Measurements from ENCODE around the gene MLST8.
"Not testable (repeated sequence)": the region's sequence is repeated elsewhere in the genome, so short reads cannot be mapped to it uniquely, and the experiment has no call there.

The MLST8 gene

DNA sequence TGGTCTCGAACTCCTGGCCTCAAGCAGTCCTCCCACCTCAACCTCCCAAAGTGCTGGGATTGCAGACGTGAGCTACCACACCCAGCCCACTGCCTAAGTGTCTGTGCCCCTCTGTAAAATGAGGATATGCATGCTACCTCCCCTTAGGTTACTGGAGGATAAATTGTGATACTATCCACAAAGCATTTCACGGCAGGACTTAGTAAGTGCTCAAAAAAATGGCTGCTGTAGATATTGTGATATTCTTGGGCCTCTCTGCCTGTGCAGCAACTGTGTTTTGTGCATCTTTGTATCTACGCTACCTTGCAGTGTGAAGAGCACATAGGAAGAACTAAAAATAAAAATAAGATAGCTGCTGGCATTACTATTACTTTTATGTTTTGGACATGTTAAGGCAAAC, 7.0 kb upstream of the MLST8 start:
- Histone ChIP-seq H3K36me3 (ENCODE audit: control insufficient read depth in 1 of 2, insufficient read depth in 2 of 2, low read length in 2 of 2) (no peaks in the 10 kb centered on the region), H3K27me3 (ENCODE audit: control insufficient read depth in 1 of 2, insufficient read depth in 2 of 2, low read length in 2 of 2) (peaks cover 41 to 43% of the 10 kb centered on the region in 2 donors), H3K9me3 (ENCODE audit: control insufficient read depth in 1 of 2, low read length in 2 of 2) (no peaks in the 10 kb centered on the region), H3K4me3 (ENCODE audit: low read depth in 1 of 2, low read length in 2 of 2) (no peak overlapping the region), H3K27ac (ENCODE audit: low read depth, low read length) (no peak overlapping the region), H3K9ac (ENCODE audit: low read depth in 1 of 2, low read length in 2 of 2) (no peak overlapping the region), H3K4me1 (ENCODE audit: control insufficient read depth in 1 of 2, insufficient read depth in 2 of 2, low read length in 2 of 2) (peaks cover 0 to 12% of the 10 kb centered on the region in 2 donors)

- Histone ChIP-seq H3K9ac (ENCODE audit: low read depth in 1 of 2, low read length in 2 of 2) (no peak overlapping the region), H3K9me3 (ENCODE audit: control insufficient read depth in 1 of 2, low read length in 2 of 2) (no peaks in the 10 kb centered on the region), H3K36me3 (ENCODE audit: control insufficient read depth in 1 of 2, insufficient read depth in 2 of 2, low read length in 2 of 2) (no peaks in the 10 kb centered on the region), H3K27me3 (ENCODE audit: control insufficient read depth in 1 of 2, insufficient read depth in 2 of 2, low read length in 2 of 2) (peaks cover 37 to 43% of the 10 kb centered on the region in 2 donors), H3K27ac (ENCODE audit: low read depth, low read length) (no peak overlapping the region), H3K4me1 (ENCODE audit: control insufficient read depth in 1 of 2, insufficient read depth in 2 of 2, low read length in 2 of 2) (peaks cover 0 to 12% of the 10 kb centered on the region in 2 donors), H3K4me3 (ENCODE audit: low read depth in 1 of 2, low read length in 2 of 2) (no peak overlapping the region)
Observed at GRCh38 chr16:2199095-2199494, 6.2 kb upstream of the MLST8 start.

DNA sequence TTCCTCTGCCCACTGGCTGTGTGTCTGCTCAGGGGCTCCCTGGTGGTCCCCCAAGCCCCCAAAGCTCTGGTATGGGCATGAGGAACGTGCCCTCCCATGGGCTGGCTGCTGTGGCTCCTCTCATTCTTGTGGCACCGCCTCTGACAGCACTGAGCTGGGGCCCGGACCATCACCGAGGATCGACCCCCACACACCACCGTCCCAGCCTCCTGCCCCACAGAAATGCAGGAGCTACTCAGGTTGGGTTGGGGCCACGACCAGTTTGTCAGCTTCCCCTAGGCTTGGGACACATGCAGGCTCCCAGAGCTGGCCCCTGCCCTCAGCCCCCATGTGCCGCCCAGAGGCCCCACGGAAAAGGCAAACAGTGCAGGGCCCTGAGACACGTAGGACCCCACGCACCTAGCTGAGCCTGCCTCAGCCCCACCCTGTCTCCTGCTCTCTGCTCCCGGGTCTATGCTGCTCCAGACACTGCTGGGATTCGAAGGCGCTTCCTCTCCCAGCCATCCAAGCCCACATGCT, 5.6 kb upstream of the MLST8 start:
- H3K4me1 ChIP-seq (ENCODE audit: control insufficient read depth in 1 of 2, insufficient read depth in 2 of 2, low read length in 2 of 2) = peaks cover 2 to 13% of the 10 kb centered on the region in 2 donors
- H3K27ac ChIP-seq (ENCODE audit: low read depth, low read length) = no peak overlapping the region
- peaks cover 32 to 37% of the 10 kb centered on the region in 2 donors for H3K27me3 ChIP-seq (ENCODE audit: control insufficient read depth in 1 of 2, insufficient read depth in 2 of 2, low read length in 2 of 2)
- no peaks in the 10 kb centered on the region for H3K36me3 ChIP-seq (ENCODE audit: control insufficient read depth in 1 of 2, insufficient read depth in 2 of 2, low read length in 2 of 2)
- H3K9ac ChIP-seq (ENCODE audit: low read depth in 1 of 2, low read length in 2 of 2) = no peak overlapping the region
- no peaks in the 10 kb centered on the region for H3K9me3 ChIP-seq (ENCODE audit: control insufficient read depth in 1 of 2, low read length in 2 of 2)
- no peak overlapping the region for H3K4me3 ChIP-seq (ENCODE audit: low read depth in 1 of 2, low read length in 2 of 2)

GRCh38 chr16:2200313-2200712, 4.9 kb upstream of the MLST8 start:
- Histone ChIP-seq H3K36me3 (ENCODE audit: control insufficient read depth in 1 of 2, insufficient read depth in 2 of 2, low read length in 2 of 2) (no peaks in the 10 kb centered on the region), H3K27ac (ENCODE audit: low read depth, low read length) (no peak overlapping the region), H3K27me3 (ENCODE audit: control insufficient read depth in 1 of 2, insufficient read depth in 2 of 2, low read length in 2 of 2) (peaks cover 25 to 30% of the 10 kb centered on the region in 2 donors), H3K9me3 (ENCODE audit: control insufficient read depth in 1 of 2, low read length in 2 of 2) (no peaks in the 10 kb centered on the region), H3K4me3 (ENCODE audit: low read depth in 1 of 2, low read length in 2 of 2) (no peak overlapping the region), H3K4me1 (ENCODE audit: control insufficient read depth in 1 of 2, insufficient read depth in 2 of 2, low read length in 2 of 2) (peaks cover 4 to 8% of the 10 kb centered on the region in 2 donors), H3K9ac (ENCODE audit: low read depth in 1 of 2, low read length in 2 of 2) (no peak overlapping the region)

GRCh38 chr16:2203119-2203688, 2.0 kb upstream of the MLST8 start:
- Histone ChIP-seq H3K4me1 (ENCODE audit: control insufficient read depth in 1 of 2, insufficient read depth in 2 of 2, low read length in 2 of 2) (peaks cover 11 to 20% of the 10 kb centered on the region in 2 donors), H3K36me3 (ENCODE audit: control insufficient read depth in 1 of 2, insufficient read depth in 2 of 2, low read length in 2 of 2) (peaks cover 7 to 12% of the 10 kb centered on the region in 2 donors), H3K27me3 (ENCODE audit: control insufficient read depth in 1 of 2, insufficient read depth in 2 of 2, low read length in 2 of 2) (peaks cover 8 to 15% of the 10 kb centered on the region in 2 donors)
- not testable (repeated sequence) for H3K9me3 ChIP-seq (ENCODE audit: control insufficient read depth in 1 of 2, low read length in 2 of 2); H3K9ac ChIP-seq (ENCODE audit: low read depth in 1 of 2, low read length in 2 of 2); H3K27ac ChIP-seq (ENCODE audit: low read depth, low read length); H3K4me3 ChIP-seq (ENCODE audit: low read depth in 1 of 2, low read length in 2 of 2)

GRCh38 chr16:2204416-2205103, 694 bp upstream of the MLST8 start:
- no peaks in the 10 kb centered on the region for H3K9me3 ChIP-seq (ENCODE audit: control insufficient read depth in 1 of 2, low read length in 2 of 2)
- H3K4me3 ChIP-seq (ENCODE audit: low read depth in 1 of 2, low read length in 2 of 2) = peak overlapping the region; percentile 89 to 92
- H3K27ac ChIP-seq (ENCODE audit: low read depth, low read length) = peak overlapping the region; percentile 77
- H3K4me1 ChIP-seq (ENCODE audit: control insufficient read depth in 1 of 2, insufficient read depth in 2 of 2, low read length in 2 of 2) = peaks cover 11 to 20% of the 10 kb centered on the region in 2 donors
- peak overlapping the region; percentile 74 to 75 for H3K9ac ChIP-seq (ENCODE audit: low read depth in 1 of 2, low read length in 2 of 2)
- peaks cover 16 to 24% of the 10 kb centered on the region in 2 donors for H3K36me3 ChIP-seq (ENCODE audit: control insufficient read depth in 1 of 2, insufficient read depth in 2 of 2, low read length in 2 of 2)
- peaks cover 0 to 8% of the 10 kb centered on the region in 2 donors for H3K27me3 ChIP-seq (ENCODE audit: control insufficient read depth in 1 of 2, insufficient read depth in 2 of 2, low read length in 2 of 2)

DNA sequence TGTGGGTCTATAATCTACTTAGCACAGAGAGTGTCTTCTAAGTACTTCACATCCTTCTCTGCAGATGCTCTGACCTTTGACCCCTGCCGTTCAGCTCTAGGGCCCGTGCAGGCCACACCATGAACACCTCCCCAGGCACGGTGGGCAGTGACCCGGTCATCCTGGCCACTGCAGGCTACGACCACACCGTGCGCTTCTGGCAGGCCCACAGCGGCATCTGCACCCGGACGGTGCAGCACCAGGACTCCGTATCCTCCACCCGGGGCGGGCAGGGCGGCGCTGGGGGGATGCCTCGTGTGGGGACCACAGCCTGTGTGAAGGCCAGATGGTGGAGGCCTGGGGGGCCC, 686 bp downstream of the MLST8 start:
- Histone ChIP-seq H3K9me3 (ENCODE audit: control insufficient read depth in 1 of 2, low read length in 2 of 2) (no peaks in the 10 kb centered on the region), H3K9ac (ENCODE audit: low read depth in 1 of 2, low read length in 2 of 2) (peak overlapping the region; percentile 74 to 92), H3K27me3 (ENCODE audit: control insufficient read depth in 1 of 2, insufficient read depth in 2 of 2, low read length in 2 of 2) (no peaks in the 10 kb centered on the region), H3K4me1 (ENCODE audit: control insufficient read depth in 1 of 2, insufficient read depth in 2 of 2, low read length in 2 of 2) (peaks cover 11 to 20% of the 10 kb centered on the region in 2 donors), H3K4me3 (ENCODE audit: low read depth in 1 of 2, low read length in 2 of 2) (peak overlapping the region; percentile 89 to 92), H3K27ac (ENCODE audit: low read depth, low read length) (peak overlapping the region; percentile 61), H3K36me3 (ENCODE audit: control insufficient read depth in 1 of 2, insufficient read depth in 2 of 2, low read length in 2 of 2) (peaks cover 16 to 27% of the 10 kb centered on the region in 2 donors)

- Histone ChIP-seq H3K9ac (ENCODE audit: low read depth in 1 of 2, low read length in 2 of 2) (peak overlapping the region in 1 of 2 donors; percentile 74), H3K9me3 (ENCODE audit: control insufficient read depth in 1 of 2, low read length in 2 of 2) (no peaks in the 10 kb centered on the region), H3K36me3 (ENCODE audit: control insufficient read depth in 1 of 2, insufficient read depth in 2 of 2, low read length in 2 of 2) (peaks cover 16 to 27% of the 10 kb centered on the region in 2 donors), H3K4me1 (ENCODE audit: control insufficient read depth in 1 of 2, insufficient read depth in 2 of 2, low read length in 2 of 2) (peaks cover 11 to 20% of the 10 kb centered on the region in 2 donors), H3K4me3 (ENCODE audit: low read depth in 1 of 2, low read length in 2 of 2) (peak overlapping the region; percentile 89 to 92), H3K27ac (ENCODE audit: low read depth, low read length) (no peak overlapping the region), H3K27me3 (ENCODE audit: control insufficient read depth in 1 of 2, insufficient read depth in 2 of 2, low read length in 2 of 2) (no peaks in the 10 kb centered on the region)
Observed at GRCh38 chr16:2206420-2206779, 1.1 kb downstream of the MLST8 start.

DNA sequence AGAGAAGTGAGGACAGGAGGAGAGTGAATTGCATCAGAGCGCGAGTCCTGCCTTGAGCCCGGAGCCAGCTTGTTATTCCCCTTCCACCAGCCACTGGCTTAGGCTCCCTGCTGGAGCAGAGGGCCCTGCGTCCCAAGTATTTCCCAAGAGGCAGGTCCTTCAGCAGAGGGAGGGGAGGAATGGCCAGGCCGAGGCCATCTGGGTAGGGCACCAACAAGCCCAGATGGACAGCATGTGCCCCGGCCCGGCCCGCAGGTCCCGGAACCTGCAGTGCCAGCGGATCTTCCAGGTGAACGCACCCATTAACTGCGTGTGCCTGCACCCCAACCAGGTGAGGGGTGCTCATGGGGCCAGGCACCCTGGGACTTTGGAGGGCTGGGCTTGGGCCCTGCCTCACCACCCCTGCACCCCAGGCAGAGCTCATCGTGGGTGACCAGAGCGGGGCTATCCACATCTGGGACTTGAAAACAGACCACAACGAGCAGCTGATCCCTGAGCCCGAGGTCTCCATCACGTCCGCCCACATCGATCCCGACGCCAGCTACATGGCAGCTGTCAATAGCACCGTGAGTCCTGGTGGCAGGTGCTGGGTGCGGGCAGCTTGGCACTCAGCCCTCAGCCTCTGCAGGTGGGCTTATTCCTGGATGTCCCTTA, 1.7 kb downstream of the MLST8 start:
- Histone ChIP-seq H3K4me1 (ENCODE audit: control insufficient read depth in 1 of 2, insufficient read depth in 2 of 2, low read length in 2 of 2) (peaks cover 14 to 22% of the 10 kb centered on the region in 2 donors), H3K36me3 (ENCODE audit: control insufficient read depth in 1 of 2, insufficient read depth in 2 of 2, low read length in 2 of 2) (peaks cover 16 to 29% of the 10 kb centered on the region in 2 donors), H3K27me3 (ENCODE audit: control insufficient read depth in 1 of 2, insufficient read depth in 2 of 2, low read length in 2 of 2) (no peaks in the 10 kb centered on the region), H3K4me3 (ENCODE audit: low read depth in 1 of 2, low read length in 2 of 2) (no peak overlapping the region), H3K9ac (ENCODE audit: low read depth in 1 of 2, low read length in 2 of 2) (no peak overlapping the region), H3K9me3 (ENCODE audit: control insufficient read depth in 1 of 2, low read length in 2 of 2) (no peaks in the 10 kb centered on the region), H3K27ac (ENCODE audit: low read depth, low read length) (no peak overlapping the region)

- no peak overlapping the region for H3K4me3 ChIP-seq (ENCODE audit: low read depth in 1 of 2, low read length in 2 of 2)
- H3K27ac ChIP-seq (ENCODE audit: low read depth, low read length) = no peak overlapping the region
- H3K36me3 ChIP-seq (ENCODE audit: control insufficient read depth in 1 of 2, insufficient read depth in 2 of 2, low read length in 2 of 2) = peaks cover 16 to 36% of the 10 kb centered on the region in 2 donors
- H3K27me3 ChIP-seq (ENCODE audit: control insufficient read depth in 1 of 2, insufficient read depth in 2 of 2, low read length in 2 of 2) = no peaks in the 10 kb centered on the region
- H3K9me3 ChIP-seq (ENCODE audit: control insufficient read depth in 1 of 2, low read length in 2 of 2) = no peaks in the 10 kb centered on the region
- no peak overlapping the region for H3K9ac ChIP-seq (ENCODE audit: low read depth in 1 of 2, low read length in 2 of 2)
- H3K4me1 ChIP-seq (ENCODE audit: control insufficient read depth in 1 of 2, insufficient read depth in 2 of 2, low read length in 2 of 2) = peaks cover 24 to 31% of the 10 kb centered on the region in 2 donors
Observed at GRCh38 chr16:2207872-2208271, 2.6 kb downstream of the MLST8 start.
